Retinal pigment epithelial cell (primary cell): ENCODE data around the gene EPO.
"Not testable (repeated sequence)": the region's sequence is repeated elsewhere in the genome, so short reads cannot be mapped to it uniquely, and the experiment has no call there.

ENCODE experiments used
- DNase-seq: peaks from one replicate; pipeline ENCODE4 v3.0.0-alpha.2; 2010; ENCODE audit warnings: low read depth
- H3K4me3 ChIP-seq: 2 replicates; pipeline ENCODE4 v1.5.1; 2011; ENCODE audit warnings: mild to moderate bottlenecking, low read length, control low read depth, moderate library complexity
- TF ChIP-seq, protein P1 (sequence below): conservative IDR thresholded peaks from 2 replicates; pipeline ENCODE4 v1.5.1; 2011; ENCODE audit warnings: low read depth, low read length, control low read depth, inconsistent platforms

Gene EPO

DNA sequence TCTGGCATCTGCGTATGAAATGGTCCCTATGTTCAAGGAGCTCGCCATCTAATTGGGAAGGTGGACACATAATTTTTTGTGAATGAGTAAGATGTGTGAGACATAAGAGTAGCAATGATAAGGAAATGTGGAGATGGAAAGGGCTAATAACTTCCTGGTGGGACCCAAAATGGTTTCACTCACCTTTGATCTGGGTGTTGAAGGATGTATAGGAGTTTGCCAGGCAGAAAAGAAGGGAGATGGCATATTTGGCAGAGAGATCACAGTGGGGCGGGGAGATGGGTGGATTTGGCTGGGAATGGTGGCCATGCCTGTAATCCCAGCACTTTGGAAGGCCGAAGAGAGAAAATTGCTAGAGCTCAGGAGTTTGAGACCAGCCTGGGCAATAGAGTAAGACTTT is 9.8 kb upstream of the EPO start:
- TF ChIP-seq, protein P1, sequence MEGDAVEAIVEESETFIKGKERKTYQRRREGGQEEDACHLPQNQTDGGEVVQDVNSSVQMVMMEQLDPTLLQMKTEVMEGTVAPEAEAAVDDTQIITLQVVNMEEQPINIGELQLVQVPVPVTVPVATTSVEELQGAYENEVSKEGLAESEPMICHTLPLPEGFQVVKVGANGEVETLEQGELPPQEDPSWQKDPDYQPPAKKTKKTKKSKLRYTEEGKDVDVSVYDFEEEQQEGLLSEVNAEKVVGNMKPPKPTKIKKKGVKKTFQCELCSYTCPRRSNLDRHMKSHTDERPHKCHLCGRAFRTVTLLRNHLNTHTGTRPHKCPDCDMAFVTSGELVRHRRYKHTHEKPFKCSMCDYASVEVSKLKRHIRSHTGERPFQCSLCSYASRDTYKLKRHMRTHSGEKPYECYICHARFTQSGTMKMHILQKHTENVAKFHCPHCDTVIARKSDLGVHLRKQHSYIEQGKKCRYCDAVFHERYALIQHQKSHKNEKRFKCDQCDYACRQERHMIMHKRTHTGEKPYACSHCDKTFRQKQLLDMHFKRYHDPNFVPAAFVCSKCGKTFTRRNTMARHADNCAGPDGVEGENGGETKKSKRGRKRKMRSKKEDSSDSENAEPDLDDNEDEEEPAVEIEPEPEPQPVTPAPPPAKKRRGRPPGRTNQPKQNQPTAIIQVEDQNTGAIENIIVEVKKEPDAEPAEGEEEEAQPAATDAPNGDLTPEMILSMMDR, result no peak
- no peak overlapping the region for H3K4me3 ChIP-seq
- no peak for DNase-seq

DNA sequence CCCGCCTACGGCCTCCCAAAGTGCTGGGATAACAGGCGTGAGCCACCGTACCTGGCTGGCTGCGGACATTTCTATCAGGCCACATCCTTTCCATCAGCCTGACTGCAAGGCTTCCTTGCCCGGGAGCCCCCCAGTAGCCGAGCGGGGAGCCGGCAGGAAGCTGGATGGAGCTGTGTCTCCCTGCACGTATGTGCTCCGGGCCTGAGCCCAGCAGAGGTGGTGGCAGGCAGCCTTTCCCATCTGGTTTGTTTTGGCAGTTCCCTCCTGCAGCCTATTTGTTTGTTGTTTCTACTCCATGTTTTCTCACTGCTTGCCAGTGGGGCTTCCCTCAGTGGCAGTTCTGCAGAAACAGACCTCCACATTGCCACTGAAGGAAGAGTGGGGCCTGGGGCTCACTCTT is 8.9 kb upstream of the EPO start:
- DNase-seq, result no peak
- TF ChIP-seq, protein P1, result no peak
- no peak overlapping the region for H3K4me3 ChIP-seq

DNA sequence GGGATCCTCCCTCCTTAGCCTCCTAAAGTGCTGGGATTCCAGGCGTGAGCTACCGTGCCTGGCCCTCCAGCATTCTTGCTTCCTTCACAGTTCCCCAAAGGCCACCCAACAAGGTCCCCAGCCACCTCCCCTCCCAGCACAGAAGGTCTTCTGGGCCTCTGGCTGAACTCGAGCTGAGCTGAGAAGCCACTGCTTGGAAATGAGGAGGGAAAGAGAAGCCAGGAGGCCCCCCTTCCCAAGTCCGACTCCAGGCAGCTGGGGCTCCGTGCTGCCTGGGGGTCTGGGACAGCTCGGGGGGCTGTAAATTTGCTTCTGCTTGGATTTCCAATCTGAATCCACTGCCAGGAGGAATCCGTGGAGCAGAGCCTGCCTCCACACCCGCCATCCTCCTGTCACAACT is 5.5 kb upstream of the EPO start:
- H3K4me3 ChIP-seq, result no peak overlapping the region
- DNase-seq, result no peak
- TF ChIP-seq, protein P1, result no peak

- not testable (repeated sequence) for DNase-seq, H3K4me3 ChIP-seq
Observed at GRCh38 chr7:100717073-100717472, 3.2 kb upstream of the EPO start.

- peak overlapping the region; percentile 21 for H3K4me3 ChIP-seq
- TF ChIP-seq, protein P1, result peak; percentile 53
- DNase-seq, result no peak
Observed at GRCh38 chr7:100719523-100720278, 567 bp upstream of the EPO start.

DNA sequence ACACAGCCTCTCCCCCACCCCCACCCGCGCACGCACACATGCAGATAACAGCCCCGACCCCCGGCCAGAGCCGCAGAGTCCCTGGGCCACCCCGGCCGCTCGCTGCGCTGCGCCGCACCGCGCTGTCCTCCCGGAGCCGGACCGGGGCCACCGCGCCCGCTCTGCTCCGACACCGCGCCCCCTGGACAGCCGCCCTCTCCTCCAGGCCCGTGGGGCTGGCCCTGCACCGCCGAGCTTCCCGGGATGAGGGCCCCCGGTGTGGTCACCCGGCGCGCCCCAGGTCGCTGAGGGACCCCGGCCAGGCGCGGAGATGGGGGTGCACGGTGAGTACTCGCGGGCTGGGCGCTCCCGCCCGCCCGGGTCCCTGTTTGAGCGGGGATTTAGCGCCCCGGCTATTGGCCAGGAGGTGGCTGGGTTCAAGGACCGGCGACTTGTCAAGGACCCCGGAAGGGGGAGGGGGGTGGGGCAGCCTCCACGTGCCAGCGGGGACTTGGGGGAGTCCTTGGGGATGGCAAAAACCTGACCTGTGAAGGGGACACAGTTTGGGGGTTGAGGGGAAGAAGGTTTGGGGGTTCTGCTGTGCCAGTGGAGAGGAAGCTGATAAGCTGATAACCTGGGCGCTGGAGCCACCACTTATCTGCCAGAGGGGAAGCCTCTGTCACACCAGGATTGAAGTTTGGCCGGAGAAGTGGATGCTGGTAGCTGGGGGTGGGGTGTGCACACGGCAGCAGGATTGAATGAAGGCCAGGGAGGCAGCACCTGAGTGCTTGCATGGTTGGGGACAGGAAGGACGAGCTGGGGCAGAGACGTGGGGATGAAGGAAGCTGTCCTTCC is 620 bp downstream of the EPO start:
- TF ChIP-seq, protein P1, result no peak
- H3K4me3 ChIP-seq, result no peak overlapping the region
- no peak for DNase-seq

GRCh38 chr7:100721505-100721812 is 1.2 kb downstream of the EPO start:
- DNase-seq, result no peak
- H3K4me3 ChIP-seq, result no peak overlapping the region
- TF ChIP-seq, protein P1, result no peak
